Mesodermal cell (in vitro differentiated cells): Measurements from ENCODE around the gene SERGEF.

Source experiments
- H3K27ac ChIP-seq: 2 replicates; pipeline ENCODE4 v1.7.0; 2013; ENCODE audit warnings: mild to moderate bottlenecking, low read depth, low read length, moderate library complexity; ENCODE audit not compliant: severe bottlenecking
- H3K36me3 ChIP-seq: 2 replicates; pipeline ENCODE4 v1.7.1; 2013; ENCODE audit warnings: mild to moderate bottlenecking, low read length, moderate library complexity; ENCODE audit not compliant: control insufficient read depth, insufficient read depth
- H3K4me1 ChIP-seq: one replicate; pipeline ENCODE4 v1.7.1; 2013; ENCODE audit warnings: mild to moderate bottlenecking, low read length; ENCODE audit not compliant: insufficient read depth, control insufficient read depth, poor library complexity, severe bottlenecking
- H3K4me3 ChIP-seq: 2 replicates; pipeline ENCODE4 v1.7.0; 2013; ENCODE audit warnings: low read length, control low read depth, mild to moderate bottlenecking; ENCODE audit not compliant: insufficient read depth, poor library complexity, severe bottlenecking; ENCODE audit errors: extremely low read depth
- H3K9me3 ChIP-seq: 2 replicates; pipeline ENCODE4 v1.7.1; 2013; ENCODE audit warnings: mild to moderate bottlenecking, low read length, moderate library complexity; ENCODE audit not compliant: control insufficient read depth
- WGBS, 2 experiments: methylation state at CpG; one replicate each; pipeline ENCODE4 v1.1.5; 2013; ENCODE audit warnings: missing lambda C conversion rate in 2 of 2; ENCODE audit not compliant: insufficient coverage in 2 of 2; 5-methylcytosine and 5-hydroxymethylcytosine counted together

Gene SERGEF

GRCh38 chr11:17813391-17814059, 199.3 kb downstream of the SERGEF start:
- Histone ChIP-seq H3K27ac (no peak overlapping the region), H3K9me3 (no peaks in the 10 kb centered on the region), H3K4me1 (peaks cover 18% of the 10 kb centered on the region), H3K4me3 (no peak overlapping the region), H3K36me3 (no peaks in the 10 kb centered on the region)
- 90 to 100% methylated on average over 2 of the region's 2 CpGs for WGBS, 2 experiments

- H3K4me1 ChIP-seq = peaks cover 18% of the 10 kb centered on the region
- WGBS, 2 experiments = 100% methylated on average over 4 of the region's 4 CpGs
- H3K9me3 ChIP-seq = no peaks in the 10 kb centered on the region
- H3K4me3 ChIP-seq = no peak overlapping the region
- H3K27ac ChIP-seq = no peak overlapping the region
- no peaks in the 10 kb centered on the region for H3K36me3 ChIP-seq
Measured at GRCh38 chr11:17812865-17813187, 200.0 kb downstream of the SERGEF start.

- WGBS, 2 experiments = 80% methylated on average over 1 of the region's 2 CpGs; no CpG with 5 or more reads in 1 of the 2 experiments
- no peak overlapping the region for H3K4me3 ChIP-seq
- H3K27ac ChIP-seq = no peak overlapping the region
Measured at GRCh38 chr11:17812091-17812864, 200.6 kb downstream of the SERGEF start.

GRCh38 chr11:17811352-17811751, 201.5 kb downstream of the SERGEF start:
- 90 to 93% methylated on average over 4 to 6 of the region's 7 CpGs for WGBS, 2 experiments
- H3K4me1 ChIP-seq = peaks cover 18% of the 10 kb centered on the region
- H3K27ac ChIP-seq = no peak overlapping the region

More at GRCh38 chr11:17812091-17812864, 200.6 kb downstream of the SERGEF start:
- H3K4me1 ChIP-seq = peaks cover 18% of the 10 kb centered on the region
- no peaks in the 10 kb centered on the region for H3K9me3 ChIP-seq
- H3K36me3 ChIP-seq = no peaks in the 10 kb centered on the region

GRCh38 chr11:17810746-17811145, 202.1 kb downstream of the SERGEF start:
- H3K4me3 ChIP-seq = no peak overlapping the region
- H3K9me3 ChIP-seq = no peaks in the 10 kb centered on the region
- peaks cover 18% of the 10 kb centered on the region for H3K4me1 ChIP-seq
- no peaks in the 10 kb centered on the region for H3K36me3 ChIP-seq
- WGBS, 2 experiments = 87 to 90% methylated on average over 3 of the region's 3 CpGs
- H3K27ac ChIP-seq = no peak overlapping the region

More at GRCh38 chr11:17811352-17811751, 201.5 kb downstream of the SERGEF start:
- H3K9me3 ChIP-seq = no peaks in the 10 kb centered on the region
- H3K36me3 ChIP-seq = no peaks in the 10 kb centered on the region
- H3K4me3 ChIP-seq = no peak overlapping the region

- Histone ChIP-seq H3K9me3 (no peaks in the 10 kb centered on the region), H3K27ac (no peak overlapping the region), H3K4me3 (no peak overlapping the region), H3K4me1 (peaks cover 18% of the 10 kb centered on the region), H3K36me3 (no peaks in the 10 kb centered on the region)
- 88% methylated on average over 1 of the region's 1 CpG; no CpG with 5 or more reads in 1 of the 2 experiments for WGBS, 2 experiments
Measured at GRCh38 chr11:17810041-17810440, 202.8 kb downstream of the SERGEF start.

- no peaks in the 10 kb centered on the region for H3K9me3 ChIP-seq
- no peak overlapping the region for H3K4me3 ChIP-seq
- H3K36me3 ChIP-seq = no peaks in the 10 kb centered on the region
- H3K4me1 ChIP-seq = peaks cover 5% of the 10 kb centered on the region
- H3K27ac ChIP-seq = no peak overlapping the region
- 55 to 90% methylated on average over 2 to 4 of the region's 4 CpGs for WGBS, 2 experiments
Measured at GRCh38 chr11:17807034-17807433, 205.8 kb downstream of the SERGEF start.

GRCh38 chr11:17805873-17806272, 207.0 kb downstream of the SERGEF start:
- WGBS, 2 experiments = no CpG with 5 or more reads among the region's 1 CpG
- H3K9me3 ChIP-seq = no peaks in the 10 kb centered on the region
- no peak overlapping the region for H3K27ac ChIP-seq
- H3K36me3 ChIP-seq = no peaks in the 10 kb centered on the region
- H3K4me1 ChIP-seq = no peaks in the 10 kb centered on the region
- H3K4me3 ChIP-seq = no peak overlapping the region

GRCh38 chr11:17805043-17805442, 207.8 kb downstream of the SERGEF start:
- Histone ChIP-seq H3K36me3 (no peaks in the 10 kb centered on the region), H3K9me3 (no peaks in the 10 kb centered on the region), H3K4me3 (no peak overlapping the region), H3K4me1 (no peaks in the 10 kb centered on the region), H3K27ac (no peak overlapping the region)
- 83 to 93% methylated on average over 2 to 4 of the region's 4 CpGs for WGBS, 2 experiments

- WGBS, 2 experiments = 81 to 88% methylated on average over 6 to 7 of the region's 7 CpGs
- Histone ChIP-seq H3K4me1 (no peaks in the 10 kb centered on the region), H3K9me3 (no peaks in the 10 kb centered on the region), H3K27ac (no peak overlapping the region), H3K4me3 (no peak overlapping the region), H3K36me3 (no peaks in the 10 kb centered on the region)
Measured at GRCh38 chr11:17803754-17804334, 209.0 kb downstream of the SERGEF start.
